HEK293T (cell line): ENCODE data around the gene ASB2.

Experiments used
- CTCF ChIA-PET: fragments of 350-600 bp; formaldehyde crosslinking; extraction: SDS; loops from one replicate; lab custom pipeline; 2021; ENCODE audit warnings: antibody characterized with exemption, inconsistent platforms; lab: Yijun Ruan, JAX
- POLR2A ChIA-PET: fragments of 350-600 bp; formaldehyde crosslinking; extraction: SDS; loops from one replicate; lab custom pipeline; 2020; ENCODE audit warnings: antibody characterized with exemption, inconsistent platforms; lab: Yijun Ruan, JAX
- DNase-seq: peaks from one replicate; pipeline ENCODE4 v3.0.0; 2012; ENCODE audit warnings: mixed read lengths; ENCODE audit errors: extremely low spot score
- ARNT ChIP-seq: fragments of 450-650 bp; IDR thresholded peaks from 2 replicates; pipeline ENCODE4 v1.6.1; 2017; ENCODE audit warnings: mild to moderate bottlenecking
- BHLHE40 ChIP-seq: fragments of 450-650 bp; IDR thresholded peaks from 2 replicates; pipeline ENCODE4 v1.6.1; 2016; ENCODE audit warnings: mild to moderate bottlenecking, moderate library complexity, borderline replicate concordance
- CTBP1 ChIP-seq: fragments of 450-650 bp; IDR thresholded peaks from 2 replicates; pipeline ENCODE4 v1.6.1; 2016; ENCODE audit warnings: borderline replicate concordance
- ELF4 ChIP-seq: fragments of 450-650 bp; IDR thresholded peaks from 2 replicates; pipeline ENCODE4 v1.6.1; 2017; ENCODE audit warnings: antibody characterized with exemption
- FOXA1 ChIP-seq: fragments of 450-650 bp; IDR thresholded peaks from 2 replicates; pipeline ENCODE4 v1.6.1; 2016; ENCODE audit warnings: mild to moderate bottlenecking
- FOXK2 ChIP-seq: fragments of 450-650 bp; IDR thresholded peaks from 2 replicates; pipeline ENCODE4 v1.6.1; 2016; ENCODE audit warnings: mild to moderate bottlenecking
- FOXM1 ChIP-seq: fragments of 450-650 bp; IDR thresholded peaks from 2 replicates; pipeline ENCODE4 v1.6.1; 2017; ENCODE audit warnings: mild to moderate bottlenecking, borderline replicate concordance
- HDGF ChIP-seq: fragments of 450-650 bp; IDR thresholded peaks from 2 replicates; pipeline ENCODE4 v1.6.1; 2017; ENCODE audit warnings: antibody characterized with exemption, borderline replicate concordance
- L3MBTL2 ChIP-seq: fragments of 450-650 bp; conservative IDR thresholded peaks from 2 replicates; pipeline ENCODE4 v1.6.1; 2016; ENCODE audit warnings: mild to moderate bottlenecking
- LEF1 ChIP-seq: fragments of 450-650 bp; IDR thresholded peaks from 2 replicates; pipeline ENCODE4 v1.6.1; 2017; ENCODE audit warnings: mild to moderate bottlenecking, borderline replicate concordance
- NFRKB ChIP-seq: fragments of 450-650 bp; IDR thresholded peaks from 2 replicates; pipeline ENCODE4 v1.6.1; 2016; ENCODE audit warnings: mild to moderate bottlenecking, moderate library complexity
- SP1 ChIP-seq: fragments of 450-650 bp; IDR thresholded peaks from 2 replicates; pipeline ENCODE4 v1.6.1; 2017
- SUZ12 ChIP-seq: fragments of 450-650 bp; IDR thresholded peaks from 2 replicates; pipeline ENCODE4 v1.6.1; 2016; ENCODE audit warnings: mild to moderate bottlenecking
- TARDBP ChIP-seq: fragments of 450-650 bp; IDR thresholded peaks from 2 replicates; pipeline ENCODE4 v1.6.1; 2016
- ZNF384 ChIP-seq: fragments of 450-650 bp; IDR thresholded peaks from 2 replicates; pipeline ENCODE4 v1.6.1; 2016
- TF ChIP-seq, protein P1 (sequence below): fragments of 450-650 bp; IDR thresholded peaks from 2 replicates; pipeline ENCODE4 v1.6.1; 2016

The ASB2 gene

GRCh38 chr14:93984987-93985410, 8.6 kb upstream of the ASB2 start:
- peak; percentile 65 for DNase-seq
- ChIA-PET CTCF (interaction anchor here (0.9 to 1.8 kb wide), 5 partner anchors 14 to 48 kb away, joined by 3 to 9 read pairs (median 4); no protein-coding TSS in a partner anchor), POLR2A (no interaction called here)
- TF ChIP-seq L3MBTL2 (peak; percentile 59), FOXA1 (no peak), CTBP1 (no peak), HDGF (no peak)

DNA sequence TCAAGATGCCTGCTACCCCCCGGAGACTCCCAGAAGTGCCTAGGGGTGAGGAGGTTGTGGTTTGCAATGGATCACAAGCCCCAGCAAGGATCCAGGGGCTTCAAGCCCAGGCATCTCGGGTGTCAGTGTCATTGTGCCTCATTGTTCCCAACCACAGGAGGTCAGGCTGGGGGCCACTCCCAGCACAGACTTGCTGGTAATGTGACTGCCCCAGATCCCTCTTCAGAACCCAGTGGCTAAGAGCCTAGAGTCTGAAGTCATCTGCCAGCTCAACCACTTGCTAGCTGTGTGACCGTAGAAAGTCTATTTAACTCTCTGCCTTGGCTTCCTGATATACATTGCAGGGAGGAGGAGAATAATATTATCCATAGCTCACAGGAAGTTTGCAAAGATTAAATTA, 7.7 kb upstream of the ASB2 start:
- no peak for TF ChIP-seq FOXK2
- no peak for TF ChIP-seq FOXA1
- TF ChIP-seq SP1 = no peak
- no peak for TF ChIP-seq CTBP1
- no peak for TF ChIP-seq SUZ12
- TF ChIP-seq ELF4 = no peak
- TF ChIP-seq ZNF384 = no peak
- no peak for TF ChIP-seq HDGF
- ChIA-PET CTCF (interaction anchor here (0.7 to 1.8 kb wide), 5 partner anchors 13 to 25 kb away, joined by 3 to 9 read pairs (median 3); no protein-coding TSS in a partner anchor), POLR2A (no interaction called here)
- DNase-seq = no peak

GRCh38 chr14:93982230-93983007, 6.0 kb upstream of the ASB2 start:
- DNase-seq = no peak
- TF ChIP-seq FOXA1 = no peak
- TF ChIP-seq FOXM1 = no peak
- no peak for TF ChIP-seq BHLHE40
- TF ChIP-seq SUZ12 = no peak
- no peak for TF ChIP-seq ARNT
- TF ChIP-seq ELF4 = no peak
- TF ChIP-seq, protein P1, sequence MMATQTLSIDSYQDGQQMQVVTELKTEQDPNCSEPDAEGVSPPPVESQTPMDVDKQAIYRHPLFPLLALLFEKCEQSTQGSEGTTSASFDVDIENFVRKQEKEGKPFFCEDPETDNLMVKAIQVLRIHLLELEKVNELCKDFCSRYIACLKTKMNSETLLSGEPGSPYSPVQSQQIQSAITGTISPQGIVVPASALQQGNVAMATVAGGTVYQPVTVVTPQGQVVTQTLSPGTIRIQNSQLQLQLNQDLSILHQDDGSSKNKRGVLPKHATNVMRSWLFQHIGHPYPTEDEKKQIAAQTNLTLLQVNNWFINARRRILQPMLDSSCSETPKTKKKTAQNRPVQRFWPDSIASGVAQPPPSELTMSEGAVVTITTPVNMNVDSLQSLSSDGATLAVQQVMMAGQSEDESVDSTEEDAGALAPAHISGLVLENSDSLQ = no peak
- no peak for TF ChIP-seq ZNF384
- TF ChIP-seq FOXK2 = no peak
- no peak for TF ChIP-seq NFRKB
- no peak for TF ChIP-seq HDGF
- no peak for TF ChIP-seq CTBP1
- TF ChIP-seq TARDBP = no peak
- TF ChIP-seq L3MBTL2 = no peak
- CTCF ChIA-PET = interaction anchor here (0.6 to 2.1 kb wide), 4 partner anchors 12 to 467 kb away, joined by 4 to 7 read pairs (median 4); partner anchors contain the start of gene CCDC197
- POLR2A ChIA-PET = interaction anchor here (0.5 kb wide), 1 partner anchor 618 kb away, joined by 3 read pairs; no protein-coding TSS in a partner anchor

- DNase-seq = no peak
- ChIA-PET CTCF (interaction anchor here (0.6 to 2.1 kb wide), 3 partner anchors 11 to 466 kb away, joined by 4 to 7 read pairs (median 5); no protein-coding TSS in a partner anchor), POLR2A (interaction anchor here (0.5 kb wide), 1 partner anchor 619 kb away, joined by 3 read pairs; no protein-coding TSS in a partner anchor)
- TF ChIP-seq FOXA1 (no peak), SUZ12 (no peak), LEF1 (no peak), ZNF384 (no peak), CTBP1 (no peak), HDGF (no peak), BHLHE40 (no peak), FOXK2 (no peak), NFRKB (no peak), FOXM1 (no peak)
- TF ChIP-seq, protein P1 = no peak
Measured at GRCh38 chr14:93981316-93982229, 5.2 kb upstream of the ASB2 start.

GRCh38 chr14:93980456-93981201, 4.3 kb upstream of the ASB2 start:
- DNase-seq = no peak
- ChIA-PET POLR2A (no interaction called here), CTCF (interaction anchor here (2.1 kb wide), 1 partner anchor 41 kb away, joined by 7 read pairs; no protein-coding TSS in a partner anchor)
- TF ChIP-seq HDGF (no peak), ELF4 (no peak), L3MBTL2 (no peak), SP1 (no peak), FOXA1 (no peak), FOXK2 (no peak), BHLHE40 (no peak), CTBP1 (no peak), ZNF384 (no peak), FOXM1 (no peak), SUZ12 (no peak), LEF1 (no peak), NFRKB (no peak), TARDBP (no peak), ARNT (no peak)
- TF ChIP-seq, protein P1 = no peak
